NCI-H187 (cell line): Measurements from ENCODE around the gene CHST6.
"Not testable (repeated sequence)": the region's sequence is repeated elsewhere in the genome, so short reads cannot be mapped to it uniquely, and the experiment has no call there.

Source experiments
- DNase-seq, 2 experiments: peaks; one replicate each; lab custom pipeline; 2025; lab: John Stamatoyannopoulos, UW

Gene CHST6

DNA sequence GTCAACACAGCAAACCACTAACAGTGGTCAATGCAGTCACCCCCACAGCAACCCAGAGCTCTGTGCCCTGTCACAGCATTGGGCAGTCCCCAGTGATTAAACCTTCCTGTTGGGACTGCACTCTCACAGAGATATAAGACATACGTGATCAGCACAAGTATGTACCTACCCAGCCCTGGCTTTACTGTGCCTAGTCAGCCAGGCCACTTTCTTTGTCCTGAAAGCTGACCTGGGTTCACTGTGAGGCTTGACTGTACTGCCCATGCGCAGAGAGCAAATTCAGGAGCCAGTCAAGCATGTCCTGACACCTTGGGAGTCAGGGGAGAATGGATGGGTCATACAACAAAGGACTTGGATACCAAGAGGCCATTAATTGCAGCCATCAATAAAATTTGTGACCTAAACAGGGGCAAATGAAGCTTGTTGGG lies 19.8 kb downstream of the CHST6 start:
- no peak for DNase-seq

DNA sequence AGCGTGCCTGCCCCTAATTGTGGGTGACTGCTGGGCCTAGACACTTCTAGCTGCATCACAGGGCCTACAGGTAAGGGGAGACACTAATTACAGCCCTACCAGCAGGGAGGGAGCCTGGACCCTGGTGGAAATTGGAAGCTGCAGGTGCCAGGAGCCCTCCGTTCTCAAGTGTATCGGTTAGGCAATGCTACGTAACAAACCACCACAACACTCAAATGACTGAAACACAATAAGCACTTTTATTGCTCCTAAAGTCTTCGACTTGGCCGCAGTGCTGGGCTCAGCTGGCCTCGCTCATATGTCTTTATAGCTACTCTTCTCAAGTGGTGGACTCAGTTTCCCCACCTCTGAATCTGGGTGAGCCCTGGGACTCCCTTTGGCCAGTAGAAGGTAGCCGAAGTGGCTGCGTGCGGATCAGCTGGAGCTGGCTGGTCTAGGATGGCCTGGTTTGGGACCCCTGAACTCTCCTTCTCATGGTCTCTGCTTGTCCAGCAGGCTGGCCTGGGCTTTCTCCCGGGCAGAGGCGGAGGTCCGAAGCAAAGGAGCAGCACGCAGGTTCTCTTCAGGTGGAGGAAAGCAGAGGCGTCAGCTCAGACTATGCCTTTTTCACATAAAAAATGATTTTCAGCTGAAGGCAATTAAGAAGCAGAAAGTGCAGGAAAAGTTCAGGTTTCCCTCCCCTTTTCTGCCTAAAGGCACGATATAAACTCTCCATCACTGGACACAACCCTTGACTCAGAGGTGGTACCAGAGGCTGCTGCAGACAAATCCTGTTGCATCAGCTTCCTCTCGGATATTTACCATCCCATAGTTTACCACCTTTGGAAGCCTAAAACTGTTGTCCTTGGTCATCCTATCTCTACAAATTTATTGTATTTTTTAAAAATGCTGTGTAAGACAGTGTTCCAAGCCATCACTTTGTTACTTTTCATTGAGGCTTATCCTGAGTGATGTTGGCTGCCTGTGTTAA lies 22.0 kb downstream of the CHST6 start:
- DNase-seq: no peak

GRCh38 chr16:75471723-75472633 lies 23.3 kb downstream of the CHST6 start:
- no peak for DNase-seq

DNA sequence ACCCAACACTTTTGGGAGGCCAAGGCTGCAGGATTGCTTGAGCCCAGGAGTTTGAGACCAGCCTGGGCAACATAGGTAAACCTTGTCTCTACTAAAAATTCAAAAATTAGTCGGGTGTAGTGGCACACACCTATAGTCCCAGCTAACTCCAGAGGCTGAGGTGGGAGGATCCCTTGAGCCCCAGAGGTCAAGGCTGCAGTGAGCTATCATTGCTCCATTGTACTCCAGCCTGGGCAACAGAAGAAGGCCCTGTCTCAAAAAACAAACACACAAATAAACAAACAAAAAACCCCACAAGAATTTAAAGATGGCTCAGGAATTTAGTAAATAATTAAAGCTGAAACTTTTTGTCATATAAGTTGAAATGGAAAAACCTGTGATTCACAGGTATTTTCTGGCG lies 28.5 kb downstream of the CHST6 start:
- no peak for DNase-seq

GRCh38 chr16:75464122-75464918 lies 30.9 kb downstream of the CHST6 start, which contains the start of gene TMEM170A:
Gene TMEM170A, minus strand, starts transcription at chr16:75464689. Its CDS starts 89 bp downstream, at chr16:75464600.
- DNase-seq: peak; percentile 88 to 92

DNA sequence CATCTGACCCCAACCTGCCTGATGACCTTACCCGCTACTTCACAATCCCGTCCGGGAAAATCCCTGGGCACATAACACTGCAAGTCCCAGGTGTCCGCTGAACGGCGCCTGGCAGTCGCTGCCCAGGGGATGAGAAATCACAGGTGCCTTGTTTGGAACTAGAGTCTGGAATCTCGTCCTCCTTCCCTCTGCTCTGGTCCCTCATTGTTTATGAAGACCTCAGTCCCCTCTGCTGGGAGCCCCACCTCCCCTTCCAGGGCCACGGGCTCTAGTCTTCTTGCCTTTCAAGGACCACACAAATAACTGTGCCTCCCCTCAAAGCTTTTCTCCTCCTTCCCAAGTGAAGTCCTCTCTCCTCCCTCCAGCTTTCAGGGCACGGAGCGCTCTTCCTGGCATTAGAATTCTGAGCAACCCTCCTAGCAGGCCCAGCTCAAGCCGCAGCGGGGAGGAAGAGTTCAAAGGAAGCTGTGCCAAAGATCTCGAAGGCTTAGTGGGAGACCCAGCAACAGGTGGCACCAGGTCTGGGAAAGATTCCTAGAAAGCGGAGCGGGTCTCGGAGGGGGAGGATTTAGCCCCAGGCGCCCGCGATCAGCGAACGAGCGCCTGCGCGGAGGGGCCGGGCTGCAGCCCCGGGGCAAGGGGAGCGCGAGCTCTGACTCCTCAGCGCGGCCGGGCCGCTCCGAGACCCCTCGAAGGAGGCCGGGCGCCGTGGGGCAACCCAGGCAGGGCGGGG lies 31.7 kb downstream of the CHST6 start:
- DNase-seq: not testable (repeated sequence)

DNA sequence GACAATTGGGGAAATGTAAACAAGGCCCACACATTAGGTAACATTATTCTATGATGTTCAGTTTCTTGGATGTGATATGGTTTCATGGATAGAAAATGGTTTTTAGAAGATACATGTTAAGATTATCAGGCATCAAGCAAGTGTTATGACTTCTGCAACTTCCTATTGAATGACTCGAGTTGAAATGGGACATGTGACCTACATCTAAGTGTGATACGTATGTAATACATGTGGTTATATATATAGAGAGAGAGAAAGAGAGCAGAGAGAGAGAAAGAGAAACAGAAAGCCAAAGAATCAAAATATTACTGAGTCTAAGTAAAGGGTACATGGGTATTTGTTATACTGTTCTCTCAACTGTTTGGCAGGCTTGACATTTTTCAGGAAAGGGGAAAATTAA lies 32.4 kb downstream of the CHST6 start:
- no peak for DNase-seq

GRCh38 chr16:75461575-75461974 lies 33.7 kb downstream of the CHST6 start:
- DNase-seq: no peak

- DNase-seq: no peak
Measured at GRCh38 chr16:75460446-75460845, 34.8 kb downstream of the CHST6 start.

- DNase-seq: no peak
Measured at GRCh38 chr16:75459691-75460090, 35.5 kb downstream of the CHST6 start.

GRCh38 chr16:75458439-75458838 lies 36.8 kb downstream of the CHST6 start:
- no peak for DNase-seq

DNA sequence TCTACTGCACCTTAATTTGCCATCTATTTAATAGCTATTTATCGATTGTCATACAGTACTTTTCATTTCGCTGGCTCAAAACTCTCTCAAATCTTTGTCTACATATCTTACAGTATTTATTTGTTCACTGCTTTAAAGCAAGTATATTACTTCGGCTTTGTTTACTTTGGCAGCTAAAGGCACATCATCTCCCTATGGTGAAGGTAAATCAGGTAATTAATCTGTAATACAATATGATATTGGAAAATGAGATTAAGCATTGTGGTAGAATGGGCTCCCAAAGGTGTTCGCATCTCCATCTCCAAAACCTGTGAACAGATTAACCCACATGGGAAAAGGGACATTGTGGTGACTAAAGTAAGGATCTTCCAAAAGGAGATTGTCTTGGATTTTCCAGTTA lies 37.2 kb downstream of the CHST6 start:
- DNase-seq: no peak

DNA sequence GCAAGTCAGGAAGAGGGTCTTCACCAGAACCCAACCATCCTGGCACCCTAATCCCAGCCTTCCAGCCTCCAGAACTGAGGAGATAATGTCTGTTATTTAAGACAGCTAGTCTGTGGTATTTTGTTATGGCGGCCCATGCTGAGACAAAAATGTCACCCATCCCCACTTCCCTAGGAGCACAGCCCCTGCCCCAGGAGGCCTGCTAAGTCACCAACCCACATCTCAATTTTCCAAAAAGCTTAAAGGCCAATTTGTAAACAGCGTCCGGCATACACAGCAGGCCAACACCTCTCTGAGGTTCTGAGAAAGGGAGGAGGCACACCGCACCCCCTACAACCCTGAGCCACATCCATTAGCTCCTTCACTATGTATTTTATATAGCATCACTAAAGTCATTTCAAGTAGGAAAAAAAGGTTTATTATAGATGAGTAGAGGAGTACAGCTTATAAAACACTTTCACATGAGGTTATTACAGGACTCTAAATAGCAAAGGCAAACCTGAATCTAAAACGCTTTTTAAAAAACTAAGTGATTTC lies 37.7 kb downstream of the CHST6 start:
- DNase-seq: no peak

DNA sequence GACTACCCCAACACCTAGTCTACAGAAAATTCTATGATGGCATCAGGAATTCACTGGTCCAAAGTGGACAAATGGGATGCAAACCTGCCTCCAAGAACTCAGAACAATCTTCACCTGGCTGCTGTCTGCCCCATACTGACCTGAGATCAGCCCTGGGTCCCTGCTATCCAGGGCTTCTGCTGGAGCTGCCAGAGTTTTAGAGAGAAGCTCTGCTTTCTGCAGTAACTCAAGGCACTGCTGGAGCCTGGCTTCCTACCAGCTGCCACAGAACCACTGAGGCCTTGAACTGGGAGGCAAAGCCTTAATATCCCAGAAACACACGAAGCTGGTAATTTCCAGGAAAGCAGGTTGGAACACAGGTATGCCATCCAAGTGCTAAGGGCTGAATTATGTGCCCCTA lies 38.3 kb downstream of the CHST6 start:
- no peak for DNase-seq

DNA sequence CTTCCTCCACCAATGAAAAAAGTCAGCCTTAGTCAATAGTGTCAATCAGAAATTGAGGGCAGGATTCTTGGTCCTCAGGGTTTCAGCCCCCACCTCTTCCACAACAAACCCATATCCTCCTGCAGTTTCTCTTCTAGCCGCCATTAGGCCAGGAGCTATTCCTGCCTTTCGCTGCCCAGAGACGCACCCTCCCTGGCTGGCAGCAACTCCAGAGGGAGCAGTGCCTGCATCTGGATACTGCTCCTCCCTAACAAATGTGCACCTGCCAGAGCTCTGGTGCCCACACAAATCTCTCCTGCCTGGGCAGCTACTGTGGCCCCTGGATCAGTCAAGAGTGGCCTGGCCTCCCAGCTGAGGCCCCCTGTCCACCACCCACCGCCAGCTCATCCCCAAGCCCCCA lies 38.8 kb downstream of the CHST6 start:
- not testable (repeated sequence) for DNase-seq

GRCh38 chr16:75455677-75456076 lies 39.6 kb downstream of the CHST6 start:
- no peak for DNase-seq

DNA sequence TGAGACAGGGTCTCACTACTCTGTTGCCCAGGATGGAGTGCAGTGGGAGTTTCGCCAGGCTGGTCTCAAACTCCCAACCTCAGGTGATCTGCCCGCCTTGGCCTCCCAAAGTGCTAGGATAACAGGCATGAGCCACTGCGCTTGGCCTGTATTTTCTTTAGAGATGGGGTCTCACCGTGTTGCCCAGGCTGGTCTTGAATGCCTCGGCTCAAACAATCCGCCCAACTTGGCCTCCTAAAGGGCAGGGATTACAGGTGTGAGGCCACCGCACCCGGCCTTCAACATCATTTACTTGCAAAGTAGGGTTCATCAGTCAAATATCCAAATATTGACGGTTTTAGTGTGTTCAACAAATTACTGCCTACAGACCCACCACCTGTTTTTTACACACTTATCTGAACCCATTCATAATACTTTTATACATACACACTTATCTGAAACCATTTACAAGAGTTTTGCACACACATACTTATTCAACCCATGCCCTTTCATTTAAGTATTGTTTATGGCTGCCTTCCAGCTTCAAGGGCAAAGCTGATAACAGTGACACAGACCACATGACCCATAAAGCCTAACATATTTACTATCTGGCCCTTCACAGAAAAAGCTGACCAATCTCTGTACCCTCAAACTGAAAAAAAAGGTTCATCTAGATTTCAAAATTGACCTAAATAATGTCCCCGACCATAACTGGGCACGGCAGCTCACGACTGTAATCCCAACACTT lies 42.6 kb downstream of the CHST6 start:
- no peak for DNase-seq

DNA sequence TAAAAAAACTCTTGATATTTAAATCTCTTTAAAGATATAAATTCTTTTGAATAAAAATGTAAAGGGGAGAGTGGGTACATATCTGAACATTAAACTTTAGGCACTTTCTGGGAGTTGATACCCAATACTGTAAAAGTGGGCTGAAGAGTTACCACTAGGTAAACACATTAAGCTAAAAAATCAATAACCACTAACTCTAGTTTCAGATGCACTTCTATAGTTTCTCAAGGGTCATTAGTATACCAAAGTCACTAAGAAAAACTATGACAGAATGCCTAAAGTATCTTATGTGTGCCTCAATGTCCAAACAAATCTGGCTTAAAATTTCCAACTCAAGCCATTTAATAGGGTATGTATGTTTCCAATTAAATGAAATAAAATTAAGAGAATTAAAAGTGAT lies 48.8 kb downstream of the CHST6 start:
- DNase-seq: no peak

- no peak for DNase-seq
Measured at GRCh38 chr16:75445298-75445697, 49.9 kb downstream of the CHST6 start.

- no peak for DNase-seq
Measured at GRCh38 chr16:75443298-75443697, 51.9 kb downstream of the CHST6 start.
